H1 (cell line): Measurements from ENCODE around the gene LOXL1. TPM values are rescaled to one million over a fixed set of nuclear protein-coding genes. Genes with fewer than 3 reads are reported as not detected.

Source experiments
- CTCF ChIA-PET: fragments of 300-600 bp; sonication (Branson Sonifier 250); formaldehyde crosslinking; loops from one replicate; lab custom pipeline; 2021; ENCODE audit not compliant: partially characterized antibody; lab: Charles Lee
- POLR2A ChIA-PET: fragments of 300-600 bp; sonication (Branson Sonifier 250); formaldehyde crosslinking; loops from one replicate; lab custom pipeline; 2021; ENCODE audit warnings: inconsistent platforms; ENCODE audit not compliant: partially characterized antibody; lab: Charles Lee
- DNase-seq, 2 experiments: peaks; one replicate each; pipeline versions ENCODE4 v3.0.0 to v3.0.0-alpha.2; 2010 to 2022; ENCODE audit warnings: low spot score in 2 of 2, low read depth in 1 of 2, mixed read lengths in 1 of 2
- FAIRE-seq: peaks from 2 replicates; lab custom pipeline; 2011; peaks lifted over from hg19 to GRCh38; lab: Jason Lieb, UNC
- H2AFZ ChIP-seq: 2 replicates; pipeline ENCODE4 v1.8.1; 2012; ENCODE audit warnings: low read length, inconsistent platforms
- H2AK5ac ChIP-seq: 2 replicates; pipeline ENCODE4 v1.6.1; 2013; ENCODE audit warnings: low read depth, low read length
- H2BK120ac ChIP-seq: replicated peaks from 2 replicates; pipeline ENCODE3; 2013; ENCODE audit warnings: low read depth, low read length, inconsistent platforms
- H2BK12ac ChIP-seq: 2 replicates; pipeline ENCODE4 v1.6.1; 2013; ENCODE audit warnings: low read depth, low read length
- H2BK15ac ChIP-seq: 2 replicates; pipeline ENCODE4 v1.6.1; 2013; ENCODE audit warnings: low read length
- H2BK20ac ChIP-seq: 2 replicates; pipeline ENCODE4 v1.6.1; 2013; ENCODE audit warnings: low read length
- H2BK5ac ChIP-seq: 2 replicates; pipeline ENCODE4 v1.6.1; 2013; ENCODE audit warnings: low read depth, low read length
- H3K14ac ChIP-seq: 2 replicates; pipeline ENCODE4 v1.6.1; 2013; ENCODE audit warnings: inconsistent platforms; ENCODE audit not compliant: insufficient read length
- H3K18ac ChIP-seq: 2 replicates; pipeline ENCODE4 v1.6.1; 2013; ENCODE audit warnings: low read length; ENCODE audit errors: extremely low read depth
- H3K23ac ChIP-seq: 2 replicates; pipeline ENCODE4 v1.6.1; 2013; ENCODE audit warnings: inconsistent platforms; ENCODE audit not compliant: insufficient read length
- H3K23me2 ChIP-seq: 2 replicates; pipeline ENCODE4 v1.6.1; 2013; ENCODE audit warnings: low read depth, low read length
- H3K27ac ChIP-seq: 2 replicates; pipeline ENCODE4 v1.6.1; 2011; ENCODE audit warnings: low read depth, low read length, inconsistent platforms
- H3K27me3 ChIP-seq, 4 experiments: replicated peaks in 1 of 4; 1 replicate in 1 of 4; 2 replicates in 3 of 4; pipeline versions ENCODE4 v1.6.1 to v1.8.1; 2011 to 2013; ENCODE audit warnings: low read length in 3 of 4, mild to moderate bottlenecking in 3 of 4, inconsistent platforms in 2 of 4, mixed read lengths in 2 of 4, moderate library complexity in 1 of 4; ENCODE audit not compliant: control insufficient read depth in 3 of 4, insufficient read depth in 3 of 4; ENCODE audit errors: extremely low read depth in 1 of 4
- H3K36me3 ChIP-seq, 4 experiments: 2 replicates each; pipeline versions ENCODE4 v1.6.1 to v1.8.1; 2011 to 2013; ENCODE audit warnings: mild to moderate bottlenecking in 4 of 4, low read length in 3 of 4, moderate library complexity in 2 of 4, control low read depth in 1 of 4, inconsistent platforms in 1 of 4; ENCODE audit not compliant: insufficient read depth in 4 of 4, control insufficient read depth in 2 of 4
- H3K4ac ChIP-seq: replicated peaks from 2 replicates; pipeline ENCODE3; 2013; ENCODE audit warnings: low read length, low read depth, mixed read lengths, inconsistent platforms; ENCODE audit not compliant: insufficient read length
- H3K4me1 ChIP-seq, 4 experiments: replicated peaks in 1 of 4; 1 replicate in 1 of 4; 2 replicates in 3 of 4; pipeline versions ENCODE4 v1.6.1 to v1.8.1; 2011 to 2013; ENCODE audit warnings: low read length in 3 of 4, inconsistent platforms in 2 of 4, mixed read lengths in 1 of 4; ENCODE audit not compliant: insufficient read depth in 4 of 4, control insufficient read depth in 3 of 4
- H3K4me2 ChIP-seq, 2 experiments: 2 replicates each; pipeline versions ENCODE4 v1.6.1 to v1.8.1; 2011 to 2013; ENCODE audit warnings: low read depth in 2 of 2, low read length in 2 of 2, control low read depth in 1 of 2, inconsistent platforms in 1 of 2, mild to moderate bottlenecking in 1 of 2; ENCODE audit not compliant: insufficient read depth in 1 of 2
- H3K4me3 ChIP-seq, 4 experiments: fragments of 200-600, 300-600 bp in 1 of 4; sonication (generic), shearing (Covaris generic), sonication (Bioruptor Twin) in 1 of 4; 2 replicates each; pipeline versions ENCODE4 v1.5.1 to v1.8.1; 2011 to 2016; ENCODE audit warnings: low read length in 4 of 4, low read depth in 3 of 4, control low read depth in 2 of 4, inconsistent platforms in 2 of 4, mild to moderate bottlenecking in 2 of 4, mixed read lengths in 1 of 4, moderate library complexity in 1 of 4; ENCODE audit not compliant: insufficient read depth in 2 of 4; ENCODE audit errors: extremely low read depth in 1 of 4
- H3K56ac ChIP-seq: replicated peaks from 2 replicates; pipeline ENCODE3; 2013; ENCODE audit warnings: low read depth, mild to moderate bottlenecking, mixed read lengths, low read length, inconsistent platforms; ENCODE audit not compliant: insufficient read length
- H3K79me1 ChIP-seq: 2 replicates; pipeline ENCODE4 v1.6.1; 2013; ENCODE audit warnings: low read depth, low read length, control low read depth
- H3K79me2 ChIP-seq, 2 experiments: 2 replicates each; pipeline versions ENCODE4 v1.6.1 to v1.8.1; 2012 to 2013; ENCODE audit warnings: low read length in 2 of 2, mild to moderate bottlenecking in 2 of 2, inconsistent platforms in 1 of 2; ENCODE audit not compliant: insufficient read depth in 2 of 2, control insufficient read depth in 1 of 2
- H3K9ac ChIP-seq, 4 experiments: replicated peaks in 1 of 4; 1 replicate in 1 of 4; 2 replicates in 3 of 4; pipeline versions ENCODE4 v1.6.1 to v1.8.1; 2011 to 2013; ENCODE audit warnings: low read depth in 3 of 4, low read length in 3 of 4, control low read depth in 2 of 4, mild to moderate bottlenecking in 2 of 4, moderate library complexity in 2 of 4, inconsistent platforms in 1 of 4; ENCODE audit errors: extremely low read depth in 1 of 4
- H3K9me3 ChIP-seq, 2 experiments: 2 replicates each; pipeline versions ENCODE4 v1.6.1 to v1.8.1; 2012 to 2013; ENCODE audit warnings: mild to moderate bottlenecking in 2 of 2, moderate library complexity in 2 of 2, control low read depth in 1 of 2, inconsistent platforms in 1 of 2, low read depth in 1 of 2, low read length in 1 of 2, mixed read lengths in 1 of 2; ENCODE audit not compliant: insufficient read depth in 2 of 2
- H4K20me1 ChIP-seq, 2 experiments: replicated peaks in 1 of 2; 2 replicates each; pipeline versions ENCODE3 to v1.8.1; 2011 to 2013; ENCODE audit warnings: inconsistent platforms in 2 of 2, low read length in 2 of 2, mild to moderate bottlenecking in 1 of 2; ENCODE audit not compliant: insufficient read depth in 2 of 2, control insufficient read depth in 1 of 2
- H4K5ac ChIP-seq: 2 replicates; pipeline ENCODE4 v1.6.1; 2013; ENCODE audit warnings: low read length, low read depth, mixed read lengths, inconsistent platforms; ENCODE audit not compliant: insufficient read length
- H4K8ac ChIP-seq: 2 replicates; pipeline ENCODE4 v1.8.0; 2013; ENCODE audit warnings: mild to moderate bottlenecking, moderate library complexity, low read length, inconsistent platforms; ENCODE audit not compliant: insufficient read depth; ENCODE audit errors: extremely low read depth
- H4K91ac ChIP-seq: replicated peaks from 2 replicates; pipeline ENCODE3; 2013; ENCODE audit warnings: low read length, mixed read lengths, inconsistent platforms; ENCODE audit not compliant: insufficient read length
- ASH2L ChIP-seq: fragments of 200-600, 300-600 bp; sonication (generic); IDR thresholded peaks from one replicate; pipeline ENCODE4 v1.7.1; 2017; ENCODE audit warnings: low read length
- CBX8 ChIP-seq: fragments of 300-800, 300-1000 bp; sonication (generic); IDR thresholded peaks from 2 replicates; pipeline ENCODE4 v1.7.1; 2016; ENCODE audit warnings: low read depth, low read length, borderline replicate concordance
- FOSL1 ChIP-seq: IDR thresholded peaks from 2 replicates; pipeline ENCODE4 v1.6.1; 2011; ENCODE audit warnings: mild to moderate bottlenecking, low read depth, low read length, moderate library complexity; ENCODE audit not compliant: insufficient read depth
- KDM4A ChIP-seq: IDR thresholded peaks from one replicate; pipeline ENCODE4 v1.7.1; 2012; ENCODE audit warnings: low read depth, mild to moderate bottlenecking, moderate library complexity, low read length, inconsistent platforms; ENCODE audit not compliant: severe bottlenecking
- MAFK ChIP-seq: IDR thresholded peaks from 2 replicates; pipeline ENCODE4 v1.6.1; 2012; ENCODE audit warnings: low read depth, mild to moderate bottlenecking, improper control_type of control experiment, low read length
- SAP30 ChIP-seq: fragments of 300-600 bp; sonication (generic); IDR thresholded peaks from 2 replicates; pipeline ENCODE4 v1.7.1; 2012; ENCODE audit warnings: low read length, moderate library complexity, mild to moderate bottlenecking, inconsistent platforms; ENCODE audit not compliant: insufficient read depth, insufficient replicate concordance
- SIN3A ChIP-seq, 2 experiments: IDR thresholded peaks in 1 of 2; conservative IDR thresholded peaks in 1 of 2; 2 replicates each; pipeline ENCODE4 v1.6.1; 2011 to 2012; ENCODE audit warnings: low read length in 2 of 2, improper control_type of control experiment in 1 of 2, low read depth in 1 of 2, mild to moderate bottlenecking in 1 of 2
- SUZ12 ChIP-seq: fragments of 200-600 bp; sonication (generic); IDR thresholded peaks from 2 replicates; pipeline ENCODE4 v1.6.1; 2012; ENCODE audit warnings: mild to moderate bottlenecking, inconsistent platforms, low read length, moderate library complexity, mixed read lengths
- TAF1 ChIP-seq: IDR thresholded peaks from 2 replicates; pipeline ENCODE4 v1.6.1; 2011; ENCODE audit warnings: mild to moderate bottlenecking, low read depth, low read length
- TCF12 ChIP-seq: IDR thresholded peaks from 2 replicates; pipeline ENCODE4 v1.6.1; 2011; ENCODE audit warnings: low read depth, mild to moderate bottlenecking, low read length
- TEAD4 ChIP-seq: IDR thresholded peaks from 2 replicates; pipeline ENCODE4 v1.6.1; 2012; ENCODE audit warnings: low read depth, low read length, inconsistent platforms, mixed read lengths
- WGBS, 2 experiments: shearing (Covaris generic) in 1 of 2; methylation state at CpG; one replicate each; pipeline versions ENCODE4 v1.1.6 to v1.1.7; 2013 to 2015; ENCODE audit warnings: low lambda C conversion rate in 2 of 2, mixed read lengths in 2 of 2, inconsistent platforms in 1 of 2, low coverage in 1 of 2, missing lambda C conversion rate in 1 of 2; ENCODE audit not compliant: insufficient replicate concordance in 2 of 2, insufficient coverage in 1 of 2, insufficient read length in 1 of 2; ENCODE audit errors: extremely low coverage in 1 of 2, missing lambda C conversion rate in 1 of 2; 5-methylcytosine and 5-hydroxymethylcytosine counted together
- polyA plus RNA-seq, 7 experiments: library from polyadenylated mRNA; depleted of rRNA in 3 of 7; stranded (reverse) in 5 of 7; unstranded in 2 of 7; fragments of >200 nt in 5 of 7; fragments of 200-250 nt in 2 of 7; gene quantifications; 1 replicate in 5 of 7; 2 replicates in 1 of 7; 4 replicates in 1 of 7; pipeline versions ENCODE4 v1.2.1 to v1.2.3, GENCODE V29; 2011 to 2013; ENCODE audit warnings: missing spikeins in 2 of 7, mixed read lengths in 2 of 7
- total RNA-seq: library from RNA; stranded (reverse); fragmentation: NEBNext Ultra II Directional; extraction: Animal tissue kit (Norgen Biotek cat#: 25700); gene quantifications from 2 replicates; pipeline ENCODE4 v1.2.1, GENCODE V29; 2021

Gene LOXL1
- total and polyA plus RNA-seq, 2 of the 8 experiments (the other 6 are each of a cell fraction or from before 2014, with no cell fraction given), result 8.1 to 14.4 TPM

DNA sequence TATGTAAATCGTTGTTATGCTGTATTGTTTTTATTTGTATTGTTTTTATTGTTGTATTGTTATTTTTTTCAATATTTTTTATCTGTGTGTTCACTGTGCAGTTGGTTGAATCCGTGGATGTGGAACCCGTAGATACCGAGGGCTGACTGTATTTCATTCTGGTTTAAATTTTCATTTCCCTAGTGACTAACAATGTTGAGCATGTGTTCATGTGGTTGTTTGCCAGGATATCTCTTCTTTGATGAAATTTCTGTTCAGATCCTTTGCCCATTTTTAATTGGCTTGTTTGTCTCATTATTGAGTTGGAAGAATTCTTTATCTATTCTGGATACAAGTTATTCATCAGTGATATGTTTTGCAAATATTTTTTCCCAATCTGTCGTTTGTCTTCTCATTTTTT lies 36.2 kb downstream of the LOXL1 start:
- no peak overlapping the region for H3K14ac ChIP-seq
- no peak overlapping the region for H2BK12ac ChIP-seq
- WGBS, 2 experiments, result 85% methylated on average over 5 of the region's 5 CpGs; no CpG with 5 or more reads in 1 of the 2 experiments
- H3K56ac ChIP-seq, result no peak overlapping the region
- H3K4me1 ChIP-seq, result peaks cover 0 to 11% (median 5%) of the 10 kb centered on the region in 4 experiments; a peak in 6 of 7 replicates
- no peak overlapping the region for H4K91ac ChIP-seq
- no peak overlapping the region for H3K4ac ChIP-seq
- H2AFZ ChIP-seq, result no peak overlapping the region
- H2BK15ac ChIP-seq, result no peak overlapping the region
- H3K27me3 ChIP-seq, result no peaks in the 10 kb centered on the region
- no peak overlapping the region for H2BK20ac ChIP-seq
- TF ChIP-seq SAP30 (no peak), CBX8 (no peak), FOSL1 (no peak), TAF1 (no peak), ASH2L (no peak), SUZ12 (no peak), TEAD4 (no peak), TCF12 (no peak), SIN3A (conservative IDR thresholded peaks at IDR 0.05 in 1 of 2, IDR thresholded peaks at IDR 0.05 in 1 of 2; ENCODE audit: low read depth in 1 of 2, low read length in 2 of 2) (no peak), MAFK (no peak), KDM4A (no peak)
- no peak overlapping the region for H3K27ac ChIP-seq
- H3K79me1 ChIP-seq, result no peaks in the 10 kb centered on the region
- H3K9ac ChIP-seq, result no peak overlapping the region
- no peaks in the 10 kb centered on the region for H3K79me2 ChIP-seq
- no peak overlapping the region for H3K4me3 ChIP-seq
- no peak overlapping the region for H2AK5ac ChIP-seq
- H2BK5ac ChIP-seq, result no peak overlapping the region
- FAIRE-seq (no peak), DNase-seq (no peak)
- H3K36me3 ChIP-seq, result no peaks in the 10 kb centered on the region
- POLR2A ChIA-PET, result no interaction called here
- no peaks in the 10 kb centered on the region for H3K23me2 ChIP-seq
- no peak overlapping the region for H3K23ac ChIP-seq
- no peaks in the 10 kb centered on the region for H4K20me1 ChIP-seq
- no peak overlapping the region for H3K18ac ChIP-seq
- no peak overlapping the region for H3K4me2 ChIP-seq
- H4K5ac ChIP-seq, result no peak overlapping the region
- CTCF ChIA-PET, result interaction anchor here (4.0 kb wide), 1 partner anchor 12 kb away, joined by 24 read pairs; no protein-coding TSS in a partner anchor
- H3K9me3 ChIP-seq, result no peaks in the 10 kb centered on the region
- H2BK120ac ChIP-seq, result no peak overlapping the region
- no peak overlapping the region for H4K8ac ChIP-seq
